ENCODE results near the gene EMILIN3. TPM values are rescaled to one million over a fixed set of nuclear protein-coding genes. Genes with fewer than 3 reads are reported as not detected.

EMILIN3 gene
- total RNA-seq, 4 donors from 2014 or later = 0.13 to 0.76 (median 0.44) TPM; not detected in 1

DNA sequence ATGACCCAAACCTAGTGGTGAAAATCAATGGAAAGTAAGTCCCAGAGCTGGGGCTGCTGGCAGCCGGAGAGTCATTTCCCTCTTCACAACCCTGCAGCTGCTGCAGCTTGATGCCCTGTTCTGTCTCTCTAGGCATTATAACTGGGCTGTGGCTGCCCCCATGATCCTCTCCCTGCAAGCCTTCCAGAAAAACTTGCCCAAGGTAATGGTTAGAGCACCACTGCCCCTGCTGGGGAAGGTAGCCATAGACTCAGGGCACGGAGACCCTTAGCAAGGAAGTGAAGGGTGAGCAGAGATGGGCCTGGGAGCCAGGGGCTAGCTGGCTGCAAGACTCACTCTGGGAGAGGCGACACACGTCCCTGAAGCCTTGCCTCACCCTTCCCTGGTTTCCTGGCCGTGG lies 14.0 kb downstream of the EMILIN3 start:
- TF ChIP-seq, protein P1, sequence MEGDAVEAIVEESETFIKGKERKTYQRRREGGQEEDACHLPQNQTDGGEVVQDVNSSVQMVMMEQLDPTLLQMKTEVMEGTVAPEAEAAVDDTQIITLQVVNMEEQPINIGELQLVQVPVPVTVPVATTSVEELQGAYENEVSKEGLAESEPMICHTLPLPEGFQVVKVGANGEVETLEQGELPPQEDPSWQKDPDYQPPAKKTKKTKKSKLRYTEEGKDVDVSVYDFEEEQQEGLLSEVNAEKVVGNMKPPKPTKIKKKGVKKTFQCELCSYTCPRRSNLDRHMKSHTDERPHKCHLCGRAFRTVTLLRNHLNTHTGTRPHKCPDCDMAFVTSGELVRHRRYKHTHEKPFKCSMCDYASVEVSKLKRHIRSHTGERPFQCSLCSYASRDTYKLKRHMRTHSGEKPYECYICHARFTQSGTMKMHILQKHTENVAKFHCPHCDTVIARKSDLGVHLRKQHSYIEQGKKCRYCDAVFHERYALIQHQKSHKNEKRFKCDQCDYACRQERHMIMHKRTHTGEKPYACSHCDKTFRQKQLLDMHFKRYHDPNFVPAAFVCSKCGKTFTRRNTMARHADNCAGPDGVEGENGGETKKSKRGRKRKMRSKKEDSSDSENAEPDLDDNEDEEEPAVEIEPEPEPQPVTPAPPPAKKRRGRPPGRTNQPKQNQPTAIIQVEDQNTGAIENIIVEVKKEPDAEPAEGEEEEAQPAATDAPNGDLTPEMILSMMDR (IDR thresholded peaks at IDR 0.05) = no peak
- TF ChIP-seq POLR2A (IDR thresholded peaks at IDR 0.05) = no peak
- H3K36me3 ChIP-seq = peaks cover 18 to 99% (median 34%) of the 10 kb centered on the region in 3 donors
- intact Hi-C loops (cut with DNase I) = no loop called here

DNA sequence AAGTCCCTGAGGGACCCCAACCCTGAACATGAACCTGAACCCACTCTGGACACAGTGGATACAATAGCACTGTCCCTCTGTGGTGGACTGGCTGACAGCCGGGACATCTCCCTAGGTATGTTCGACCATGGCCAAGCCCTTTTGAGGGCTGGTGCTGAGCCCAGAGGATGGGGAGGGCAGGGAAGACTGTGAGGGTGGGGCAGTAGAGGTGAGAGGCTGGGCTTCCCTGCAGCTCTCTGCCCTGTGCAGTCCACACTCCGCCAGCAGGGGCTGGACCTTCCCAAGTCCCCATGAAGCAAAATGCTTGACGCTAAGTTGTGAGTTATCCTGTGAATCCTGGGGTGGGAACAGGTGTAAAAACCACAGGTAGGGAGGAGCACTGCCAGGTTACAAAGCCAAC lies 14.5 kb downstream of the EMILIN3 start:
- TF ChIP-seq, protein P1 (IDR thresholded peaks at IDR 0.05) = no peak
- no peak for TF ChIP-seq POLR2A (IDR thresholded peaks at IDR 0.05)
- Histone ChIP-seq H3K27ac (no peak overlapping the region), H3K36me3 (peaks cover 14 to 99% (median 34%) of the 10 kb centered on the region in 3 donors), H3K27me3 (no peaks in the 10 kb centered on the region), H3K9me3 (no peaks in the 10 kb centered on the region), H3K4me1 (no peaks in the 10 kb centered on the region), H3K4me3 (no peak overlapping the region)
- DNase-seq = no peak
- WGBS, 2 donors = 89% methylated on average over 3 of the region's 4 CpGs; no CpG with 5 or more reads in 1 of the 2 donors
- intact Hi-C loops (cut with DNase I) = no loop called here

More for the DNA sequence above, 14.0 kb downstream of the EMILIN3 start:
- Histone ChIP-seq H3K4me1 (no peaks in the 10 kb centered on the region), H3K9me3 (no peaks in the 10 kb centered on the region), H3K4me3 (no peak overlapping the region), H3K27ac (no peak overlapping the region), H3K27me3 (no peaks in the 10 kb centered on the region)
- no peak for DNase-seq
- 76 to 100% methylated on average over 1 to 4 of the region's 5 CpGs for WGBS, 2 donors

DNA sequence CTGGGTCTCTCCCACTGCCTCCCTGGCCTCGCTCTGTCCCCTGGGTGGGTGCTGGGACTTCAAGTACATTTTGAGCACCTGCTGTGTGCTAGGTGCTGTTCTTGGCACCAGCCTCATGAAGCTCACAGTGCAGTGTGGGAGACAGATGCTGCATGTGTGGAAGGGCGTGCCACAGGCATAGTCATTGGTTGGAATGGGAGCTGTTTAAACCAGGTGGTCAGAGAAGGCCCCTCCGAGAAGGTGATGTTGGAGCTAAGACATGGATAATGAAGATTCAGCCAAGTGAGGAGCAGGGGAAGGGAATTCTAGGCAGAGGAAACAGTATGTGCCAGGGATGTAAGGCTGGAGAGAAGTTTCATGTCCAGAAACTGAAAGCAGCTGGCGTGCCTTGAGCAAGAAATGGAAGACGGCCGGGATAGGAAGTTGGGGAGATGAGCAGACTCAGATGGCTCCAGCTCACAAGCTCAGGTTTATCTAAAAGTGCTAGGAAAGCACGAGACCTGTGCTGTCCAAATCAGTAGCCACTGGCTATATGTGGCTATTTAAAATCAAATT lies 16.1 kb downstream of the EMILIN3 start:
- no peak for DNase-seq
- no peaks in the 10 kb centered on the region for H3K9me3 ChIP-seq
- no peak overlapping the region for H3K4me3 ChIP-seq
- H3K27me3 ChIP-seq = no peaks in the 10 kb centered on the region
- H3K4me1 ChIP-seq = peaks cover 0 to 4% (median 0%) of the 10 kb centered on the region in 3 donors
- intact Hi-C loops (cut with DNase I) = no loop called here
- 81 to 82% methylated on average over 5 to 6 of the region's 7 CpGs for WGBS, 2 donors
- peaks cover 5 to 99% (median 30%) of the 10 kb centered on the region in 3 donors for H3K36me3 ChIP-seq
- no peak for TF ChIP-seq POLR2A (IDR thresholded peaks at IDR 0.05)
- TF ChIP-seq, protein P1 (IDR thresholded peaks at IDR 0.05) = no peak
- H3K27ac ChIP-seq = no peak overlapping the region

DNA sequence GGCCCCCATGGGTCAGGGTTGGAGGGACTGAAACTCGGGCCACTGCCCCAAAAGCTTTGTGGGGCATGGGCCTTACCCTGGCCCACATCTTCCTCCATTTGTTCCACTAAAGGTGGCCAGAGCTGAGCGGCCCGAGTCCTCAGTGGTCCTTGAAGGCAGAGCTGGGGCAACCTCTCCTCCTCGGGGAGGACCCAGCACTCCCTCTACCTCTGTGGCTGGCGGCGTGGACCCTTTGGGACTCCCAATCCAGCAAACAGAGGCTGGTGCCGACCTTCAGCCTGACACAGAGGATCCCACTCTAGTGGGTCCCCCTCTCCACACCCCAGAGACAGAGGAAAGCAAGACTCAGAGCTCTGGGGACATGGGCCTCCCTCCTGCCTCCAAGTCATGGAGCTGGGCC lies 16.7 kb downstream of the EMILIN3 start:
- no peak for TF ChIP-seq POLR2A (IDR thresholded peaks at IDR 0.05)
- Histone ChIP-seq H3K9me3 (no peaks in the 10 kb centered on the region), H3K36me3 (peaks cover 5 to 98% (median 25%) of the 10 kb centered on the region in 3 donors), H3K4me3 (no peak overlapping the region), H3K27me3 (no peaks in the 10 kb centered on the region), H3K4me1 (peaks cover 0 to 10% (median 2%) of the 10 kb centered on the region in 3 donors), H3K27ac (no peak overlapping the region)
- no peak for DNase-seq
- intact Hi-C loops (cut with DNase I) = no loop called here
- 80% methylated on average over 1 of the region's 7 CpGs; no CpG with 5 or more reads in 1 of the 2 donors for WGBS, 2 donors

DNA sequence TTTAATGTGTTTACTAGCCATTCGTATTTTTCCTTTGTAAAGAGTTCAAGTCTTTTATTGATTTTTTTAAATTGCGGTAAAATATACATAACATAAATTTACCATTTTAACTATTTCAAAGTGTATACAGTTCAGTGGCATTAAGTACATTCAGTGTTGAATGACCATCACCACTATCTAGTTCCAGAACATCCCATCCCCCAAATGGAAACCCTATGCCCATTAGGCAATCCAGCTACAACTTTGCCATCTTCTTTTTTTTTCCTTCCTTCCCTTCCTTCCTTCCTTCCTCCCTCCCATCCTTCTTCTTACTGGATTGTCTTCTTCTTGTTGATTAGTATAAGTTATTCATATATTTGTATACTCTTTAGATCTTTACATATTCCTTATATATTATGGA lies 17.4 kb downstream of the EMILIN3 start:
- intact Hi-C loops (cut with DNase I) = no loop called here
- WGBS, 2 donors = 76 to 90% methylated on average over 2 of the region's 2 CpGs
- Histone ChIP-seq H3K9me3 (no peaks in the 10 kb centered on the region), H3K27ac (no peak overlapping the region), H3K4me1 (peaks cover 4 to 17% (median 9%) of the 10 kb centered on the region in 3 donors), H3K27me3 (no peaks in the 10 kb centered on the region), H3K36me3 (peaks cover 5 to 91% (median 25%) of the 10 kb centered on the region in 3 donors), H3K4me3 (no peak overlapping the region)
- DNase-seq = no peak
- TF ChIP-seq, protein P1 (IDR thresholded peaks at IDR 0.05) = no peak
- no peak for TF ChIP-seq POLR2A (IDR thresholded peaks at IDR 0.05)

Data from esophagus squamous epithelium (tissue), 5 donors.